Neutrophil (primary cell): ENCODE data around the gene POLA1.

ENCODE experiments used
- H3K27ac ChIP-seq: fragments of 200-600 bp; sonication (generic); 2 replicates; pipeline ENCODE4 v1.5.1; 2016; ENCODE audit warnings: mild to moderate bottlenecking, moderate library complexity
- H3K27me3 ChIP-seq: fragments of 200-600 bp; sonication (generic); 2 replicates; pipeline ENCODE4 v1.6.0; 2016; ENCODE audit warnings: mild to moderate bottlenecking
- H3K36me3 ChIP-seq: fragments of 200-600 bp; sonication (generic); 2 replicates; pipeline ENCODE4 v1.5.1; 2017
- H3K4me1 ChIP-seq, 2 experiments: fragments of 200-600 bp in 1 of 2; sonication (generic) in 1 of 2; 1 replicate in 1 of 2; 2 replicates in 1 of 2; pipeline versions ENCODE4 v1.5.1 to v1.6.1; 2013 to 2016; ENCODE audit warnings: low read depth in 1 of 2, low read length in 1 of 2, mild to moderate bottlenecking in 1 of 2, moderate library complexity in 1 of 2; ENCODE audit not compliant: control insufficient read depth in 1 of 2, insufficient read depth in 1 of 2
- H3K4me3 ChIP-seq, 2 experiments: fragments of 200-600 bp in 1 of 2; sonication (generic) in 1 of 2; 1 replicate in 1 of 2; 2 replicates in 1 of 2; pipeline ENCODE4 v1.5.1; 2013 to 2016; ENCODE audit warnings: low read depth in 1 of 2, low read length in 1 of 2, mild to moderate bottlenecking in 1 of 2, moderate library complexity in 1 of 2
- H3K9me3 ChIP-seq: fragments of 200-600 bp; sonication (generic); 2 replicates; pipeline ENCODE4 v1.5.1; 2016
- TF ChIP-seq, protein P1 (sequence below): fragments of 200-600 bp; sonication (generic); IDR thresholded peaks from 2 replicates; pipeline ENCODE4 v1.5.1; 2016; ENCODE audit warnings: antibody characterized with exemption

The POLA1 gene

GRCh38 chrX:25023908-25024307 is 330.2 kb downstream of the POLA1 start:
- Histone ChIP-seq H3K27ac (no peak overlapping the region), H3K9me3 (no peaks in the 10 kb centered on the region), H3K27me3 (peaks cover 90% of the 10 kb centered on the region), H3K4me3 (no peak overlapping the region), H3K4me1 (peaks cover 0 to 5% of the 10 kb centered on the region in 2 experiments), H3K36me3 (no peaks in the 10 kb centered on the region)
- TF ChIP-seq, protein P1, sequence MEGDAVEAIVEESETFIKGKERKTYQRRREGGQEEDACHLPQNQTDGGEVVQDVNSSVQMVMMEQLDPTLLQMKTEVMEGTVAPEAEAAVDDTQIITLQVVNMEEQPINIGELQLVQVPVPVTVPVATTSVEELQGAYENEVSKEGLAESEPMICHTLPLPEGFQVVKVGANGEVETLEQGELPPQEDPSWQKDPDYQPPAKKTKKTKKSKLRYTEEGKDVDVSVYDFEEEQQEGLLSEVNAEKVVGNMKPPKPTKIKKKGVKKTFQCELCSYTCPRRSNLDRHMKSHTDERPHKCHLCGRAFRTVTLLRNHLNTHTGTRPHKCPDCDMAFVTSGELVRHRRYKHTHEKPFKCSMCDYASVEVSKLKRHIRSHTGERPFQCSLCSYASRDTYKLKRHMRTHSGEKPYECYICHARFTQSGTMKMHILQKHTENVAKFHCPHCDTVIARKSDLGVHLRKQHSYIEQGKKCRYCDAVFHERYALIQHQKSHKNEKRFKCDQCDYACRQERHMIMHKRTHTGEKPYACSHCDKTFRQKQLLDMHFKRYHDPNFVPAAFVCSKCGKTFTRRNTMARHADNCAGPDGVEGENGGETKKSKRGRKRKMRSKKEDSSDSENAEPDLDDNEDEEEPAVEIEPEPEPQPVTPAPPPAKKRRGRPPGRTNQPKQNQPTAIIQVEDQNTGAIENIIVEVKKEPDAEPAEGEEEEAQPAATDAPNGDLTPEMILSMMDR: no peak

DNA sequence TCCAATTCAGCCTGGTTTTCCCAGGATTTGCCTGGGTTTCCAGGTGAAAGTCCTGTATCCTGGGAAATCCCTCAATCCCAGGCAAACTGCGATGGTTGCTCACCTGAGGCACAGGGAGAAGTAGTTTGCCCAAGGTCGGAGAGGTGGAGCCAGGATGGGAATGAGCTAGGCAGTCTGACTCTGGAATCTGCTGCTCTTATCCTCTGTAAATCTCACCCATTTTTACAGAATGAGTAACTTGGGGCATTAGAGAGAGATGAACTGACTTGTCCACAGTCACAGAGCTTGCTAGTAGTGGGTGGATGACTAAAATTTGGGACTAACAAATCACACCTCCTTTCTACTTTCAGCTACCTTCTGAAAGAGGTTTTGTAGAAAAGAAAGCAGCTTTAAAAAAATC is 331.9 kb downstream of the POLA1 start:
- Histone ChIP-seq H3K27ac (no peak overlapping the region), H3K4me1 (peaks cover 0 to 3% of the 10 kb centered on the region in 2 experiments), H3K27me3 (peaks cover 73% of the 10 kb centered on the region), H3K9me3 (no peaks in the 10 kb centered on the region), H3K4me3 (no peak overlapping the region), H3K36me3 (no peaks in the 10 kb centered on the region)
- TF ChIP-seq, protein P1: no peak

GRCh38 chrX:25026576-25026975 is 332.9 kb downstream of the POLA1 start:
- Histone ChIP-seq H3K36me3 (no peaks in the 10 kb centered on the region), H3K9me3 (no peaks in the 10 kb centered on the region), H3K4me3 (no peak overlapping the region), H3K4me1 (no peaks in the 10 kb centered on the region), H3K27ac (no peak overlapping the region), H3K27me3 (peaks cover 63% of the 10 kb centered on the region)
- TF ChIP-seq, protein P1: no peak

DNA sequence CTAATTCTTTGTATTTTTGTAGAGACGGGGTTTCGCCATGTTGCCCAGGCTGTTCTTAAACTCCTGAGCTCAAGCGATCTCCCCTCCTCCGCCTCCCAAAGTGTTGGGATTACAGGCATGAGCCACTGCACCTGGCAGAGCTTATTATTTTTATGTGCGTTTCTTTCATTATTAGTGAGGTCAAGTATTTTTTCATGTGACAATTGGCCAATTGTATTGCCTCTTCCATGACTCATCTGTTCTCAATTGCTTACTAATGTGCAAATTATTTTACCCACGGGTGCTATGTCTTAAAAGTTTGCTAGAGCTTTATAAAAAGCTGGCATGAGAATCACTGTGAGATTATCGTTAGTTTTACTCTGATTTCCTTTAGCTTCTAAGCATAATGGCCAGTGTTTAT is 335.0 kb downstream of the POLA1 start:
- Histone ChIP-seq H3K9me3 (no peaks in the 10 kb centered on the region), H3K36me3 (no peaks in the 10 kb centered on the region), H3K27me3 (peaks cover 41% of the 10 kb centered on the region), H3K4me3 (no peak overlapping the region), H3K4me1 (no peaks in the 10 kb centered on the region), H3K27ac (no peak overlapping the region)
- TF ChIP-seq, protein P1: no peak

- H3K27ac ChIP-seq: no peak overlapping the region
- TF ChIP-seq, protein P1: no peak
- H3K4me1 ChIP-seq: no peaks in the 10 kb centered on the region
- no peaks in the 10 kb centered on the region for H3K9me3 ChIP-seq
- peaks cover 35% of the 10 kb centered on the region for H3K27me3 ChIP-seq
- H3K36me3 ChIP-seq: no peaks in the 10 kb centered on the region
- no peak overlapping the region for H3K4me3 ChIP-seq
Measured at GRCh38 chrX:25029288-25029825, 335.6 kb downstream of the POLA1 start.

GRCh38 chrX:25034889-25035288 is 341.2 kb downstream of the POLA1 start:
- Histone ChIP-seq H3K4me1 (no peaks in the 10 kb centered on the region), H3K36me3 (no peaks in the 10 kb centered on the region)
- TF ChIP-seq, protein P1: no peak

More at GRCh38 chrX:25034889-25035288, 341.2 kb downstream of the POLA1 start:
- Histone ChIP-seq H3K4me3 (no peak overlapping the region), H3K9me3 (no peaks in the 10 kb centered on the region), H3K27me3 (no peaks in the 10 kb centered on the region), H3K27ac (no peak overlapping the region)
